A549 (cell line): ENCODE data around the gene EEF2.

Experiments used
- ESRRA ChIP-seq: fragments of 150-350 bp; IDR thresholded peaks from 2 replicates; pipeline ENCODE4 v1.6.1; 2014; ENCODE audit warnings: mild to moderate bottlenecking, low read length, borderline replicate concordance
- HDAC2 ChIP-seq: fragments of 200-600 bp; sonication (generic); IDR thresholded peaks from 2 replicates; pipeline ENCODE4 v1.6.1; 2016
- MYC ChIP-seq: IDR thresholded peaks from 2 replicates; pipeline ENCODE4 v1.6.1; 2012; ENCODE audit warnings: mild to moderate bottlenecking, inconsistent platforms, low read length, improper control_type of control experiment, borderline replicate concordance
- NFE2L2 ChIP-seq: fragments of 150-350 bp; conservative IDR thresholded peaks from 2 replicates; pipeline ENCODE4 v1.6.1; 2014; ENCODE audit warnings: low read length
- PHF8 ChIP-seq: fragments of 200-600 bp; sonication (generic); IDR thresholded peaks from 2 replicates; pipeline ENCODE4 v1.6.1; 2016; ENCODE audit warnings: low read depth, mild to moderate bottlenecking, antibody characterized with exemption, moderate library complexity, borderline replicate concordance
- POLR2A ChIP-seq: IDR thresholded peaks from 2 replicates; pipeline ENCODE4 v1.6.1; 2012; ENCODE audit warnings: mild to moderate bottlenecking, low read length
- RNF2 ChIP-seq: fragments of 200-600 bp; sonication (generic); IDR thresholded peaks from 2 replicates; pipeline ENCODE4 v1.6.1; 2016; ENCODE audit warnings: low read depth, mild to moderate bottlenecking, antibody characterized with exemption, moderate library complexity, borderline replicate concordance
- TF ChIP-seq, protein P1 (sequence below): fragments of >200 bp; sonication (Bioruptor Twin); formaldehyde crosslinking; IDR thresholded peaks from 3 replicates; pipeline ENCODE4 v1.5.1; 2016
- TF ChIP-seq, protein P2 (sequence below): IDR thresholded peaks from 2 replicates; pipeline ENCODE4 v1.6.1; 2012

DNA sequence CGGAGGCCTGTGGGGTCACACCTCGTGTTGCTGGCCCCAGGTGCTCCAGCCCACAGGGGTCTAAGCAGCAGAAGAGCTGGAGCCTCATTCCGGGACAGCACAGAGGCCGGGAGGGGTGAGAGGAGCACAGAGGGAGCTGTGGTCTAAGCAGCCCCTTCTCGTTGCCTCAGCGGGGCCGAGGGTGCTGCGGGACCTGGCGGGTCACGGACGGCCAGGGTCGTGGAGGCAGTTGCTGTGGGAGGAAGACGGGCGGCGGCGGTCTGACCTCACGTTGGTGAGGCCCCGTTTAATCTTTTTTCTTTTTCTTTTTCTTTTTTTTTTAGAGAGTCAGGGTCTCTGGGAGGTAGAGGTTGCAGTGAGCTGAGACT is 44.0 kb upstream of the EEF2 start:
- TF ChIP-seq, protein P1, sequence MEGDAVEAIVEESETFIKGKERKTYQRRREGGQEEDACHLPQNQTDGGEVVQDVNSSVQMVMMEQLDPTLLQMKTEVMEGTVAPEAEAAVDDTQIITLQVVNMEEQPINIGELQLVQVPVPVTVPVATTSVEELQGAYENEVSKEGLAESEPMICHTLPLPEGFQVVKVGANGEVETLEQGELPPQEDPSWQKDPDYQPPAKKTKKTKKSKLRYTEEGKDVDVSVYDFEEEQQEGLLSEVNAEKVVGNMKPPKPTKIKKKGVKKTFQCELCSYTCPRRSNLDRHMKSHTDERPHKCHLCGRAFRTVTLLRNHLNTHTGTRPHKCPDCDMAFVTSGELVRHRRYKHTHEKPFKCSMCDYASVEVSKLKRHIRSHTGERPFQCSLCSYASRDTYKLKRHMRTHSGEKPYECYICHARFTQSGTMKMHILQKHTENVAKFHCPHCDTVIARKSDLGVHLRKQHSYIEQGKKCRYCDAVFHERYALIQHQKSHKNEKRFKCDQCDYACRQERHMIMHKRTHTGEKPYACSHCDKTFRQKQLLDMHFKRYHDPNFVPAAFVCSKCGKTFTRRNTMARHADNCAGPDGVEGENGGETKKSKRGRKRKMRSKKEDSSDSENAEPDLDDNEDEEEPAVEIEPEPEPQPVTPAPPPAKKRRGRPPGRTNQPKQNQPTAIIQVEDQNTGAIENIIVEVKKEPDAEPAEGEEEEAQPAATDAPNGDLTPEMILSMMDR, result no peak
- TF ChIP-seq POLR2A, result no peak
- TF ChIP-seq HDAC2, result no peak
- no peak for TF ChIP-seq ESRRA
- no peak for TF ChIP-seq MYC
- TF ChIP-seq PHF8, result no peak
- TF ChIP-seq RNF2, result no peak
- TF ChIP-seq, protein P2, sequence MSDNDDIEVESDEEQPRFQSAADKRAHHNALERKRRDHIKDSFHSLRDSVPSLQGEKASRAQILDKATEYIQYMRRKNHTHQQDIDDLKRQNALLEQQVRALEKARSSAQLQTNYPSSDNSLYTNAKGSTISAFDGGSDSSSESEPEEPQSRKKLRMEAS, result no peak
- TF ChIP-seq NFE2L2, result no peak
